Stimulated activated CD8-positive, alpha-beta memory T cell treated with anti-CD3 and anti-CD28 coated beads, Interleukin-12 subunit alpha, Interleukin-12 subunit beta, amount 100 ng/mL, for 1 hour (primary cell): ENCODE data around the gene GRAMD1B.

ENCODE experiments used
- DNase-seq: peaks from one replicate; pipeline ENCODE4 v3.0.0-alpha.2; 2020; ENCODE audit warnings: low read depth

GRAMD1B gene

DNA sequence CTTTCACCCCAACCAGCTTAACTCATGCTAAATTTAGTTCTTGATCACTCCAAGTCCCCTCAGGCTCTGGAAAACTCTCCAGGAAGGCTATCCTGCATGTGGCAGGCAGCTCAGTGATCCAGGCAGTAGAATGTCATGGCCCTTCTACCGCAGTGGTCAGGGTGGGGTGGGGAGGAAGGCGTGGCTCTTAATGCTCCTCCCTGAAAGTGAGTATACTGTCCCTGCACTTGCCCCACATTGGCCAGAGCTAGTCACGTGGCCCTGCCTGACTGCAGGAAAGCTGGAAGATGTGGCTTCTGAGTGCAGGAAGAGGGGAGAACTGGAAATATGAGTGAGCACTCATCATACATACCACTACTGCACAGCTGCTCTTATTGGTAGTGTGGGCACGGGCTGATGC lies 102.1 kb downstream of the GRAMD1B start:
- no peak for DNase-seq

DNA sequence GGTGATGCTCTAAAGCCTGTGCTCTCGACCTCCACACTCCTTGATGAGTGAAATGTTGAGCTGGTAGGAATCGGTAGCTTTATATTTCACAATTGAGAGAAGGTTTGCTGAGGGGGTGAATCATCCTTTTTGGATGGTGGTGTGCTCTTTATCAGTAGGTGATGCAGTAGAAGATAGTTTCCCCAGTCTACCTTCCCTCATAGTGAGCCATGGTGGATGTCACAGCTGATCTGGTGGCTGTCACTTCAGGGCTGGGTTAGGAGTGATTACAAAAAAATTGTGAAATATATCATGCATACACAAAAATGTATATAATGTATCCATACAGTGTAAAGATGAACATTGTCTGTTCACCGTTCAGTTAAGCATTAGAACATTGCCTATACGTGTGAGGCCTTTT lies 105.3 kb downstream of the GRAMD1B start:
- no peak for DNase-seq

DNA sequence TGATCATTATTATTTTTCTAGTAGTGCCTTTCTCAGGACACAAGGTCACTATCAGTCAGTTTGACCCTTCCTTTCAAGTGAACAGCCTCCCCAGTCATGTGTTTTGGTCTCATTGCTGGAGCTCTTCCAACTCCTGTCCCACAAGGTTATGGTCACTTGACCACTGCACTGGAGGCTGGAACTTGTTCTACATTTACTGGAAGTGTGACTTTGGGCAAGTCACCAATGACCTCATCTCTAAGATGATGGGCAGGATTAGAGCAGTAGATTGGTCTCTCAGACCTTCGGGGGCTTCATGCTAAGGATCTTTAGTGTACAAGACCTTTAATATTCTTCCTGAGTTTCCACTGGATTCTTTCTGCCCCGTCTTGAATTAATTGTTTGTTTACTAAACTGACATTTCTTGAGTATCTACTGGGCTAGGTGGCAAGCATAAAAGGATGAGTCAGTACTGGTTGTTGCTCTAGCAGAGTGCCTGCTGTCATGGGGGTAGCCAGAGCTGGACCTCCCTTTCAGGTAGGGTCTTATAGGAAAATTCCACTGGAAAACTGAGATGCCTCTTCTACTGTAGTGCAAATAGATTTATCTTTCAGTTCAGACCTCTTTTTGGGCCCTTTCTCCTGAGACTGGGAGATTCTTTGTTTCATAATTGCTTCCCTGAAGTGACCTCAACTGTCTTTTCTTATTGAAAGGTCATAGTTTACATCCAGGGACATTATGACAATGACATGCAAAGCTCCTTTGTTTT lies 106.8 kb downstream of the GRAMD1B start:
- no peak for DNase-seq

DNA sequence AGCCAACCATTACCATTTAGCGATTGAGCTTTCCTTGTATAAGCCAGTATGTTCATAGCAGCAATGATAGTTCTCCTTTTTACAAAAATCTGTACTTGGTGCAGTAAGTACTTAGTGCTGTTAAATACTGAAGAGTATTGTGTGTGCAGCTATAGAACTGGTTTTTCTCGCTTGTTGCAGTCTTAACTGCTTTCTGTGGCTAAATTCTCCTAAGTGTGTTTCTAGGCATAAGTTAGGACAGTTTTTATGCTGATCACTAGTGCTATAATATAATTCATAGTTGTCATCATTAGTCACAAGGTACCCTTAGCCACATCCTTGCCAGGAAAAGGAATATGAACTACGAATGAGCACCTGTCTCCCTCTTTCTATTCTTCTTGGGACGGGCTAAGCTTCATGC lies 107.7 kb downstream of the GRAMD1B start:
- DNase-seq: no peak

DNA sequence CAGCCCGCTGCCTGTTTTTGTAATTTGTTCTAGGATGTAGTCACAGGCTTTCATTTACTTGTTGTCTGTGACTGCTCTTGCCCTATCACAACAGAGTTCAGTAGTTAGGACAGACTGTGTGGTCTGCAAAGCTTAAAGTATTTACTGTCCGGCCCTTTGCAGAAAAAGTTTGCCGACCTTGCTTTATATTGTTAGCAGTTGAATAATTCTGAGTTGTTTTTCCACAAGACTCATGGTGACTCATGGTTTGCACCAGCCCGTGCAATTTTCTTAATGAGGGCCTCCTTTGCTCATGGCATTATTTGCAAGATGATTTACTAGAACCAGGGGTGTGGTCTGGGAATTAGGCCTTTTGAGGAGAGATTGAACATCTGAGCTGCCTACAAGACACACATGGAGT lies 113.7 kb downstream of the GRAMD1B start:
- DNase-seq: no peak

DNA sequence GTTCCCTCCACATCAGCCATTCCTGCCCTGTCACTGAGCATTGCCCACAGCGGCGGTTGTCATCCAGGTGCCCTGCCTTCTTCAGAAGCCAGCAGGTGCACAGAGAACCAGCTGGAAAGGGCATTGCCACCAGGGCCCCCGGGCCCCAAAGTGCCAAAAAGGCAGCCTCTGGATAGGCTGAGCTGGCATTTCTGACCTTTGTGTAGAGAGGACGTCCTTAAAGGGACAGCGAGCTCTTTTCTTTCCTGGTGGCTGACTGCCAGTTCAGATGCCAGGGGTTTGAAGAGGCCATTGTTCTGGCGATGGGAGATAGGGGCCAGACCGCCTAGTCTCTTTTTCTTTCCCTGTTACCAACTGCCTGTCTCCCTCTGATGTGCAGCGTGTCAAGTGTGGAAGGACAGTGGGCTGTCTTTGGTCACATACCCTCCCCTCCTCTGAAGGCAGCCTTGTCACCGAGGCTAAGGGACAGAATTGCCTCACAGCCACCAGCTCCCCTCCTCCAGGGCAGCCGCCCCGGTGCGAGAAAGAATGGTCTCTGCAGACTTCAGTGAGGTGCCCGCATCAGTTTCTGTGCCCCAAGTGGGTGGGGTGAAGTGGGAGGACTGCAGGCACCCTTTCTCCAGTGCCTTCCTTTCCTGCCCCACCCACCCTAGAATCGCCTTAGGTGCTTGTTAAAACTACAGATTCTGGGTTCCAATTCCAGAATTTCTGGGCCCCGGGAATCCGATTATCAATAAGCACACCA lies 114.7 kb downstream of the GRAMD1B start:
- DNase-seq: no peak

DNA sequence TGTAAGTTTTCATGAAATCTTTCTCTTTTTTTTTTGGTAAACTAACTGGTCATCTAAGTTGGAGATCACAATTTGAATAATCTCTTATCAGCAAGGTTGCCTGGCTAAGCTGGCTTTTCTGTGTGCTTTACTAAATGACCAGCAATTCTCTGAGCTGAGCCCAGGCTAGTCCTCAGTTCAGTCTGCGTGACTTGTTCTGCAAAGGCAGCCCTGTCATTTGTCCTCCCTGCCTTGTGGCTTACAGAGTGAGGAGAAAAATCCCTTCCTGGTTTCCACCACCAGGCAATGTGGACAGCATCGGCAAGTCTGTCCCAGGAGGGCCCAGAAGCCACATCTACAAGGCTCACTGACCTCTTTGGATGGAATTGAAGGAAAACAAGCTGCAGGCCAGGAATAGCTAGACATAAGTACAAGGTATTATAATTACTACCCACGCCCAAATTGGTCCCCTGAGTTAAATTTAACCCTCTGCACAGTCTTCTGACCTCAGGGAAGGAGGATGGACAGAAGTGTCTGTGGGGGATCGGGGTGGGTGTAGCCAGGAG lies 115.7 kb downstream of the GRAMD1B start:
- DNase-seq: no peak

DNA sequence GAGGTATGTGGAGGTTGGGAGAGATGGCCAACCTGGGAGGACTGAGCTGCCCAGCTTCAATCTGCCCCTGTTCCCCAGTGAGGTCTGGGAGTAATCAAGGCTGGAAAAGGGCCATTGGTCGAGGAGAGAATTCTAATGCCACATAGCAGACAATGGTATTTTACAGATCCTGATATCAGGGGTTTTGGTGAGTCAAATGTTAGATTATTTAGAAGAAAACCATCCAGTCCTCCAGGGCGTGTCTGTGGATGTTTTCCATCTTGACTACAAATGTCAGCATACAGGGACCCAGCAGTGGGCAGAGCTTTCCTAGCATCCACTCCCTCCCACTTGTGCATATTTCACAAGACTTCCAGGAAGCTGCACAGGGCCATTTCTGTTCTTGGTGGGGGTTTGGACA lies 116.4 kb downstream of the GRAMD1B start:
- DNase-seq: no peak

DNA sequence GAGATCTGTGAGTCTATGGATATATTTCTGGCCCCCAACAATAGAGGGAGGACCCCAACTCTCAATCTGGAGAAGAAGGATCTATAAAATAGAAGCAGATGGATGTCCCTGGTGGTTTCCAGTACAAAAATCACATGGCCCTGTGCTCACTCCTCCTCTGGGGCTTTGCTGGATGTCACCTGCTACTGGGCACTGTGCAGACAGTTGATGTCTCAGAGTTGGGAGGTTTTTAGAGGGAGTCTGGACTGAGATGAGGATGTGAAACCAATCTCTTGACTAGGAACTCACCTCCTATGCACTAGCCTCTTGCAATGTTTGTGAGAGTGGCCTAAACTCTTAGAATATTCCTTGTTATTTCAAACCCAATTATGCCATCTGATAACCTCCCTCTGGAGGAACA lies 117.1 kb downstream of the GRAMD1B start:
- no peak for DNase-seq

DNA sequence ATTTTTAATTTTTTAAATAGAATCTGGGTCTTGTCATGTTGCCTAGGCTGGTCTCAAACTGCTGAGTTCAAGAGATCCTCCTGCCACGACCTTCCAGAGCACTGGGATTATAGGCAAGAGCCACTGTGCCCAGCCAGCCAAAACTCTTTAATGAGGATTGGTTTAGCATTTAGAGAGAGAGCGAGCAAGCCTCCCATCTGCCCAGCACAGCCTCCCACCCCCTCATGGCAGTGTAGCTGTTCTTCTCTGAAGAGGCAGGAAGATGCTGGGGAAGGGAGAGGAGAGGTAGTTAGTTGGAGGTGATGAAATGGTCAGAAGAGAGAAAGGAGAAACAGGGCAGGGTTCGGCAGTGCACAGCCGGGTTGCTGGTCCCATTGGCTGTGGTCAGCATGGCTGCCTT lies 118.7 kb downstream of the GRAMD1B start:
- no peak for DNase-seq

DNA sequence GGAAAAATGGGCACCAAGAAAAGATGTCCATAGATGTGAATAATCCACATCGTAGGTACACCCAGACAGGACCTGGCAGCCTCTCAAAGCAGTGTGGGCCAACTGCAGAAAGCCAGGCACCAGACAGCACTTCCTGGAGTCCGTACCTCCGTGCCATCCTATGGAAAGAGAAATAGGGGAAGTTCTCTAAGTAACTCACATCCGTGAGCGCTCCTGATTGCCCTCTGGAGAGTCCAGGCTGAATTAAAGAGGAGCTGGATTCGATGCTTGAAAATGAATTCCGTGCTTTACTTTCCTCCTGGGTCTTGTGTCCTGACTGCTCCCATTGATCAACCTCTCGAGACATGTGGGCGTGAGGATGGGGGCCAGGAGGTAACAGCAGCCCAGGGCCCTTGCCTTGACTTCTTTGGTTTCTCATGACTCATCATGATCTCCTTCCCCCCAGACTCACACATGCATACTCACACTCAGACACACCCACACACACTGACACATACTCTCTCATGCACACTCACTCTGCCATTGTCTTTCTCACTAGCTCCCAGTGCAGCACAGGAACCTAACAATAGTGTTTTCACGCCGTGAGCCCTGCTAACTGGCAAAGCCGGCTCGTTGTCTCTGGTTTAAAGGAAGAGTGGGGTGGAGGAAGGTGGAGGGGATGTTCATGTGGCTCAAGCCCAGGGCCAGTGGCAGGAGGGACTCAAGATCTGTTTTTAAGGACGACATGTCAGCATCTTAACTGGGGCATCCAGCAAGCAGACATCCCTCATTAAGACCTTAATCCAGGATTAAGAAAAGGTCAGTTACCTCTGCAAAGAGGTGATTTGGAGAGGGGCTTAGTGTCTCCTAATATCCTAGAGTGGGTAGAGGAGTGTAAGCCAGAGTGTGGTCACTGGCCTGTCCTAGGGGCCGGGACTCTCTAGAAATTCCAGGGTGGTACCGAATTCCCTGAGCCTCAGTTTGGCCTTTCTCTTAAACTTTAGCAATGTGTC lies 120.2 kb downstream of the GRAMD1B start:
- no peak for DNase-seq

DNA sequence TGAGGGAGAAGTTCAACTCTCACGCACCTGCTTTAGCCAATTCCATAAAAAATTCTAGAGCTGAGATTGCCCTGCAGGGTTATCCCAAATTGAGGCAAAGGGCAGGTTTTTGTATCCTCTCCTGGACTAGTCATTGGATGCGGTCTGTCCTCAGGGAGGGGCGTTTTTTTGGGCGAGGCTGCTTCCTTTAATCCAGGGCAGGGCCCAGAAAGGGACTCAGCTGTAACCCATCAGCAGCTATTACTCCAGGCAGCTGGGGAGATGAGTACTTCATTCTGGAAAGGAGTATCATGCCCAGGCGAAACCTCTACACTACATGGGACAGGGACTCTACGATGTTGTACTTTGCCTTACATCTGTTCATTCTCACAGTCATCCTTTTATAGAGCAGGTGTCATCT lies 121.0 kb downstream of the GRAMD1B start:
- DNase-seq: no peak

DNA sequence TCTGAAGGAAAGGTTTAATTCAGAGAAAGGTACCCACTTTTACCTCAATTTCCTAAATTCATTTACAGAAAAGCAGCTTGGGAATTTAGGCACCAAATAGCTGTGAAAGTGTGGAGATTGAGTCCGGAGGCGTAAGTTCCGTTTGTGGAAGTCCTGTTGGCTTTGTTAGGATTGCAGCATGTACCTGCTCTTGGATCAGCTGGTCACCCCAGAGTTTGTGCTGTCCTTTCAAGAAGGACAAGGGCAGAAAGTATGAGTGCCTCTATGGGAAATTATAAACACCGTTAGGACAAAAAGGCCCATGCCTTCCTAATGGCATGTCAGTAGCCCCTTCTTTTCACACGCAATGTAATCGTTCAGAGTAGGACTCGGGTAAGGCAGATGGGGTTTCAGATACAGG lies 126.6 kb downstream of the GRAMD1B start:
- no peak for DNase-seq

DNA sequence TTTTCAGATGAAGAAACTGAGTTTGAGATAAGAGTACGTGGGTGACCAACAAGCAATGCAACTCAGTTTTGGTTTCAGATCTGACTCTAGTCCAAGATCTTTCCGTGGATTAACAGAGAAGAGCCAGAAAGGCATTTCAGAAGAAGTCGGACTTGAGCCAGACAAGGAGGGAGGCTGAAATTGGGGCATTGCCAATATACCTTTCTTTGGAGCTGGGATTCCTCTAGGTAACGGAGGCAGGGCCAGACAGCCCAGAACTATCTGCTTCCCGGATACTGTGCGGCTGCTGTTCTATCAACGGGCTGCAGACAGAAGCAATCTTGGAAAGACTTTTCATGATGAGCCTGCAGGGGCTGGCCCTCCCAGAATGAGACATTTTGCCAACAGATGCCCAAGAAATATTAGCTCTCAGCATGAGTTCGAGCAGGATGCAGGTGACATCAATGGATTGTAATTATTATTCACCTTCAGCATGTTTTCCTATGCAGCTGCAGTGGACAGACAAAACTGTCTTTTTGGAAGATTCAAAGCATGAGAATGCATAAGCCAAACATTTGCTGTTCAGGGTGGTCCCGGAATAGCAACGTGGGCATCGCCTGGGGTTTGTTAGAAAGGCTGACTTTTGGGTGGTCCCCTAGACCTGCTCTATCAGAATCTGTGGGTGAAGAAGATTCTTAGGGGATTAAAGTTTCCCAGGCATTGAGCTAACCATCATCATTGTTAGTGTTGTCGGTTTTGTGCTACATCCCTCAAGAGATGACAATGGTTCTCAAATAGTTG lies 128.7 kb downstream of the GRAMD1B start:
- DNase-seq: no peak

DNA sequence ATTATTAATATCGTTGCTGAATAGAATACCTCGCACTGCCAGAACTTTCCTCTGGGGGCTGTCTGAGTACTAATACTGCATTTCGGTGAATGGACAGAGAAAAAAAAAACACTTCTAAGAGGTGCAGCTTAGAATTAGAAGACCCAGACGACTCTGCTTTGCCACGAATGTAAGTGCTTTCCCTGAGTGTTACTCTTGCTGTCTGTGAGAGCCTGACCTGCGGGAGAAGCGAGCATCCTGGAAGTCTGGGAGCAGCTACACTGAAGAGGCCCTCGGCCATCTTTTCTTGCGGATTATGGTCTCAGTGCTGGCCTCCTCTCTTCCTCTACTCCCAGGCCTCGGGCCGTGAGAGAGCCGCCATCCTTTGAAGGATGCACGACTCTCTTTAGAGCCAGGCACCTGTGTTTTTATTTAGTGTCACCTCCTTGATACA lies 129.5 kb downstream of the GRAMD1B start:
- DNase-seq: no peak

DNA sequence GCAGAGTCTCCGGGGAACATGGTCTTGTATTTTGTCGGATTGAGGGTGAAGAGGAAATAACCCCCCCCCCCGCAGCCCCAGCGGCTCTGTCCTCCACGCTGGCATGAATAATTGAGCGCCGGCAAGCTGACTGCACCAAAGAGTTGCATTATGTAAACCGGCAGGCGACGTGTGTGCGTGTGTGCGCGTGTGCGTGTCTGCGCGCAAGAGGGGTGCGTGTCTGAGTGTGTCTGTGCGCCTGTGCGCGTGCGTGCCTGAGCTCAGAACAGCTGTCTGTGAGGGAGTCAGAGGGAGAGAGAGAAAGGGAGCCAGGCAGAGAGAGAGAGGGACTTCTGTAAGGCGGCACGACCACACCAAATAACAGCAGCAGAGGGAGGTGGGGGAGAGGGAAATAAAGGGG lies 129.9 kb downstream of the GRAMD1B start:
- no peak for DNase-seq

DNA sequence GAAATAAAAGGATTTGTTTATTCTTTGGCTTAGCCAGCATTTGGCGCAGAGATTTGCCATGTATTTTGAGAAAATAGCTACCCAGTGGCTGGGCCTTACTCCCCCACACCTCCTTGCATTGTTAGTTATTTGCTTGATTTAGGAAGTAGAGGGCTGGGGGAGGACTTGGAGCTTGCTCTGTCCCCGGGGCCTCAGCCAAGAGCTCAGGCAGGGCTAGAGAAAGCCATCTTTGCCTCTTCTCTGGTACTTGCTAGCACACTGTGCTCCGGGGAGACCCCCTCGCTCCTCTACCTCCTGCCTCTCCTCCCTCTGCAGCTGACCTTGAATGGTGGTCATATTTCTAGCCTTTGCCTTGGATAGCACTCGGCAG lies 131.3 kb downstream of the GRAMD1B start:
- DNase-seq: no peak

DNA sequence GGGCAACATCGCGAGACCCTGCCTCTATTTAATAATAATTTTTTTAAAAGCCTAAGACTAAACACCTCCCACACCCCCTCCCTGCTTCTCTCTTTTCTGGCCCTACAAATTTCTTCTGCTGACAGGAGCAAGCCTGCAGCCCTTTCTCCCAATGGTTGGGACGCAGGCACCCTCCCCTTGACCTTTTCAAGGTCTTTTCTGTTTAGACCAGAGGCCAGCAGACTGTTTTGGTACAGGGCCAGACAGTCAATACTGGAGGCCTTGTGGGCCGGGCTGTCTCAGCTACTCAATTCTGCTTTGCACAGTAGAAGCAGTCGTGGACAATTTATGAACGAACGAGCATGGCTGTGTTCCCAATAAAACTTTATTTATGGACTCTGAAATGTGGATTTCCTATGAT lies 132.1 kb downstream of the GRAMD1B start:
- no peak for DNase-seq

DNA sequence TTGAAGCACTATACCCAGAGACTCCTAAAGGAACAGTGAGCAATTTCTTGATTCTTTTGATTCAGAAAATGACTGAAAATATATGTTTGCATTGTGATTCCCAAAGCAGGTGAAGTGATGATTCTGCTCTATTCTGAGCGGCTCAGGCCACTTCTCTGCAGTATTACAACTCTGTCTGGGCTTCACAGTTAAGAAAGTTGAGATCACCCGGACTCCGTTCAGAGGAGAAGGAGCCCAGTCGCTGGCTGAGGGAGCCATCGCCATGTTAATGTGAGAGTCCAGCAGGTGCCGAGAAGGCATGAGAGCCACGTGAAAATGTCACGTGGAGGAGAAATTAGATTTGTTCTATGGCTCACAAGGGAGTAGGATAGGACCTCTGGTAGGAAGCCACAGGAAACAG lies 132.8 kb downstream of the GRAMD1B start:
- DNase-seq: no peak

DNA sequence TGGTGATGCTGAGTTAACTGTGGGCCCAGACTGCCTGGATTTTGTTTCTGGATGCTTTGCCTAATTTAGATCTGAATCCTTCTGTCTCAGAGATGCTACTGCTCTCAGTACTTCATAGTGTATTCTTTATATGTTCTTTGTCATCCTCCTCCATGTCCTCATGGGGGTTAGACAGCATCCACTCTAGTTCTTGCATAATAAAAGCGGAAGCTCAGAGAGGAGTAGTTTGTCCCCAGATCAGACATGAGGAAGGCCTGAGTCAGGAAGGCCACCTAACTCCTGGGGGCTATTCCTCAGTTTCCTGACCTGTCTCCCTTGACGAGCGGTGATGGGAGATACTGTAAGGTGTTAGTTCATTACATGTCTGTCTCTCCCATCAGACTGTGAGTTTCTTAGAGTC lies 134.2 kb downstream of the GRAMD1B start:
- DNase-seq: no peak

DNA sequence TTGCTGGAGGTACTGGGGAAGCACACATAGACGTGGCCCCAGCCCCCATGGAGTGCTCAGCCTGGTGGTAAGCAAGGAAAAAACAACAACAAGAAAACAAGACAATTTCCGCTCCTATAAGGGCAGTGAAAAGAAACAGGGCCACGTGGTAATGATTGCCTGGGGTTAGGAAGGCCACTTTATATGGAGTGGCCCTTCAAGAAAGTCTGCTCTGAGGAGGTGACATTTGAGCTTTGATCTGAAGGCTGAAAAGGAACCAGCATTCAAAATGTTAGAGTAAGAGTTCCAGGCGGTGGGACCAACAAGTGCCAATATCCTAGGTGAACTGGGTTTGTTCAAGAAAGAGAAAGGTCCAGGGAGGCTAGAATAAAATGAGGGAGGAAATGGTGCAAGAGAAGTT lies 136.8 kb downstream of the GRAMD1B start:
- DNase-seq: no peak

DNA sequence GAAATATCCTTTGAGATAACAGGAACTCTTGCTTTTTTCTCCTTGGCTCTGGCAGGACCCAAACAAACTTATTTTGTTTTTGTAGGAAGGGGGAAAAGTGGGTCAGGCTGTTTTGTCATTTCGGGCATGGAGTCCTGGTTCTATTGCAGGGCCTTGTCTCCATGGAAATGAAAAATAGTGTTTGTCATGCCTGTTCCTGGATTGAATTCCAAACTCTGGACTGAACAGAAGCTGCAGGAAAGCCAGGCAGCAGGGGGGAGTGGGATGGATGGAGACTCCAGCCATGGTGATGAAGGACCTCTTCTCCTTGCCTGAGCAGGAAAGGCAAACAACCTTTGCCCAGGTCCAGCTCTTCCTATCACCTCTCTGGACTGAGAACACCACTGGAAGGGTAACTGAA lies 137.4 kb downstream of the GRAMD1B start:
- no peak for DNase-seq
